MM.1S (cell line): ENCODE data around the gene TBC1D16.
A peak's percentile ranks its signal among the peaks of the same experiment; 100 is the strongest.

ENCODE experiments used
- DNase-seq: peaks from one replicate; pipeline ENCODE4 v3.0.0-alpha.2; 2015
- H2AFZ ChIP-seq: fragments of 300-600 bp; sonication (generic); 2 replicates; pipeline ENCODE4 v1.6.0; 2016; ENCODE audit warnings: antibody characterized with exemption, low read length
- H3F3A ChIP-seq: fragments of 300-600 bp; sonication (generic); 2 replicates; pipeline ENCODE4 v1.6.1; 2016; ENCODE audit warnings: mild to moderate bottlenecking, antibody characterized with exemption, low read length, moderate library complexity, mixed read lengths; ENCODE audit not compliant: insufficient read depth
- H3K27ac ChIP-seq: fragments of 300-600 bp; sonication (generic); 2 replicates; pipeline ENCODE4 v1.5.1; 2016; ENCODE audit warnings: mild to moderate bottlenecking, low read length
- H3K27me3 ChIP-seq: fragments of 300-600 bp; sonication (generic); replicated peaks from 2 replicates; pipeline ENCODE4 v1.6.0; 2016; ENCODE audit warnings: low read length; ENCODE audit not compliant: insufficient read depth
- H3K36me3 ChIP-seq: fragments of 300-600 bp; sonication (generic); replicated peaks from 2 replicates; pipeline ENCODE4 v1.6.1; 2016; ENCODE audit warnings: mild to moderate bottlenecking, low read length, mixed read lengths; ENCODE audit not compliant: insufficient read depth
- H3K4me1 ChIP-seq: fragments of 300-600 bp; sonication (generic); 2 replicates; pipeline ENCODE4 v1.6.1; 2016; ENCODE audit warnings: low read length, mixed read lengths
- H3K4me2 ChIP-seq: fragments of 300-600 bp; sonication (generic); 2 replicates; pipeline ENCODE4 v1.6.0; 2016; ENCODE audit warnings: low read depth, low read length
- H3K4me3 ChIP-seq: fragments of 300-600 bp; sonication (generic); 2 replicates; pipeline ENCODE4 v1.5.1; 2016; ENCODE audit warnings: low read length, mixed read lengths
- H3K79me2 ChIP-seq: fragments of 300-600 bp; sonication (generic); 2 replicates; pipeline ENCODE4 v1.6.1; 2016; ENCODE audit warnings: mixed run types, low read length, mixed read lengths
- H3K9ac ChIP-seq: fragments of 300-600 bp; sonication (generic); 2 replicates; pipeline ENCODE4 v1.6.1; 2016; ENCODE audit warnings: low read length, mixed read lengths
- H3K9me2 ChIP-seq: fragments of 300-600 bp; sonication (generic); replicated peaks from 2 replicates; pipeline ENCODE4 v1.6.1; 2016; ENCODE audit warnings: mild to moderate bottlenecking, low read length, mixed read lengths; ENCODE audit not compliant: insufficient read depth
- H3K9me3 ChIP-seq: fragments of 300-600 bp; sonication (generic); replicated peaks from 2 replicates; pipeline ENCODE4 v1.6.1; 2016; ENCODE audit warnings: mild to moderate bottlenecking, low read length, mixed read lengths; ENCODE audit not compliant: insufficient read depth
- H4K20me1 ChIP-seq: fragments of 300-600 bp; sonication (generic); 2 replicates; pipeline ENCODE4 v1.6.1; 2016; ENCODE audit warnings: mild to moderate bottlenecking, low read length, moderate library complexity, mixed read lengths; ENCODE audit not compliant: insufficient read depth
- EZH2 ChIP-seq: fragments of 300-600 bp; sonication (generic); optimal IDR thresholded peaks from 2 replicates; pipeline ENCODE3; 2017; ENCODE audit warnings: low read depth, mild to moderate bottlenecking, antibody characterized with exemption, low read length, mixed read lengths
- EZH2phosphoT487 ChIP-seq: fragments of 300-600 bp; sonication (generic); IDR thresholded peaks from 2 replicates; pipeline ENCODE4 v1.6.1; 2018; ENCODE audit warnings: antibody characterized with exemption, low read length
- TF ChIP-seq, protein P1 (sequence below): fragments of 300-600 bp; sonication (generic); IDR thresholded peaks from 2 replicates; pipeline ENCODE4 v1.5.1; 2016; ENCODE audit warnings: antibody characterized with exemption, low read length, mixed read lengths

The TBC1D16 gene

GRCh38 chr17:80018917-80019651 lies 16.6 kb downstream of the TBC1D16 start:
- Histone ChIP-seq H3K4me3 (no peak overlapping the region), H3K27me3 (peaks cover 74% of the 10 kb centered on the region), H3K9me3 (no peaks in the 10 kb centered on the region), H3K4me1 (no peaks in the 10 kb centered on the region), H3F3A (peaks cover 3% of the 10 kb centered on the region; the same call in 1 of the 2 replicates), H3K27ac (no peak overlapping the region), H3K9ac (no peak overlapping the region), H3K4me2 (no peak overlapping the region), H4K20me1 (no peaks in the 10 kb centered on the region), H3K79me2 (no peaks in the 10 kb centered on the region), H3K36me3 (no peaks in the 10 kb centered on the region), H3K9me2 (no peaks in the 10 kb centered on the region), H2AFZ (no peak overlapping the region)
- DNase-seq = no peak
- no peak for TF ChIP-seq EZH2phosphoT487
- no peak for TF ChIP-seq EZH2
- TF ChIP-seq, protein P1, sequence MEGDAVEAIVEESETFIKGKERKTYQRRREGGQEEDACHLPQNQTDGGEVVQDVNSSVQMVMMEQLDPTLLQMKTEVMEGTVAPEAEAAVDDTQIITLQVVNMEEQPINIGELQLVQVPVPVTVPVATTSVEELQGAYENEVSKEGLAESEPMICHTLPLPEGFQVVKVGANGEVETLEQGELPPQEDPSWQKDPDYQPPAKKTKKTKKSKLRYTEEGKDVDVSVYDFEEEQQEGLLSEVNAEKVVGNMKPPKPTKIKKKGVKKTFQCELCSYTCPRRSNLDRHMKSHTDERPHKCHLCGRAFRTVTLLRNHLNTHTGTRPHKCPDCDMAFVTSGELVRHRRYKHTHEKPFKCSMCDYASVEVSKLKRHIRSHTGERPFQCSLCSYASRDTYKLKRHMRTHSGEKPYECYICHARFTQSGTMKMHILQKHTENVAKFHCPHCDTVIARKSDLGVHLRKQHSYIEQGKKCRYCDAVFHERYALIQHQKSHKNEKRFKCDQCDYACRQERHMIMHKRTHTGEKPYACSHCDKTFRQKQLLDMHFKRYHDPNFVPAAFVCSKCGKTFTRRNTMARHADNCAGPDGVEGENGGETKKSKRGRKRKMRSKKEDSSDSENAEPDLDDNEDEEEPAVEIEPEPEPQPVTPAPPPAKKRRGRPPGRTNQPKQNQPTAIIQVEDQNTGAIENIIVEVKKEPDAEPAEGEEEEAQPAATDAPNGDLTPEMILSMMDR = no peak

GRCh38 chr17:80017226-80018010 lies 18.3 kb downstream of the TBC1D16 start:
- Histone ChIP-seq H3K9me3 (no peaks in the 10 kb centered on the region), H4K20me1 (no peaks in the 10 kb centered on the region), H3F3A (peaks cover 3% of the 10 kb centered on the region; the same call in 1 of the 2 replicates), H3K4me1 (no peaks in the 10 kb centered on the region), H3K9ac (no peak overlapping the region), H3K4me3 (no peak overlapping the region), H3K27ac (no peak overlapping the region), H3K4me2 (no peak overlapping the region), H2AFZ (no peak overlapping the region), H3K36me3 (no peaks in the 10 kb centered on the region), H3K27me3 (peaks cover 91% of the 10 kb centered on the region), H3K9me2 (no peaks in the 10 kb centered on the region), H3K79me2 (no peaks in the 10 kb centered on the region)
- TF ChIP-seq EZH2phosphoT487 = no peak
- TF ChIP-seq EZH2 = no peak
- TF ChIP-seq, protein P1 = no peak
- DNase-seq = no peak

DNA sequence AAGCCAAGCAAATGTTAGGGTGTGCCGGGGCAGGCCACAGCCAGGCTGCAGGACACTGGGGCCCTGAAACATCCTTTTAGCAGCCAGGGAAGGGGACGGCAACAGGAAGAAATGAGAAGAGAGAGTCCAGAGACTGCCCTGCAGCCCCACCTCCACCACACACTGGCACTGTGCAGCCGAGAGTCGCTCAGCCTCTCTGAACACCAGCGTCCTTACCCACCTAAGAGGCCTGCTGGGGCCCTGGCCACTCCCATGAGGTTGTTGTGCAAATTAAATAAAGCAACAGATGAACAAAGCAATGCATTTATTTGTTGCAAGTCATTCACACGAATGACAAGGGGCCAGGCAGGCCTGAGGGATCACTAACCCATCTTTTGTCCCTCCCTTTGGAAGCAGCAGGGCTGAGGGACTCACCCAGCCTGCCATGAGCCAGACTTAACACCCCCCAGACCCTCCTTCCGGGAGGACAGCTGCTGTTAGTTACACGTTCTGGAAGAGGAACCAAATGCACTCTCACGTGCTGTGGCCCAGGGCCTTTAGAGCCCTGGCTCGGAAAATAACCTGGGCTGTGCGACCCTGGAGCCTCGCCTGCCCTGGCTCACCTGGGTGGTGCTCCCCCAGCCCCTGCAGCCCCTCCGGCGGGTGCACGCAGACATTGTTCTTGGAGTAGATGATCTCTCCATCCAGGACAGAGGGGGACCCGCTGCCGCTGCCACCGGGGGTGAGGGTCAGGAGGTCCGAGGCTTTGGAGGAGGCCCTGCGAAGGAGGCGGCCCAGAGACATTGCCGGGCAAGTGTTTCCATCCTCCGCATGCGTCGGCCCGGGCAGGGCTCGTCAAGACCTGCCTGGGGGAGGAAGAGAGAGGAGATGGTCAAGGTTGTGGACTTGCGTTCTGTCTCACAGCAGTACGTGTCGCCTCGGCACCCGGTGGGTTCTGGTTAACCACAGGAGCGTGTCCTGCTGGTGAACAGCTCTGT lies 22.6 kb downstream of the TBC1D16 start:
- no peaks in the 10 kb centered on the region for H3K36me3 ChIP-seq

More for the DNA sequence above, 22.6 kb downstream of the TBC1D16 start:
- Histone ChIP-seq H3K4me3 (no peak overlapping the region), H3K9me2 (no peaks in the 10 kb centered on the region), H3K27me3 (peaks cover 93% of the 10 kb centered on the region), H4K20me1 (no peaks in the 10 kb centered on the region), H3K9me3 (no peaks in the 10 kb centered on the region), H3K9ac (no peak overlapping the region), H3K4me2 (no peak overlapping the region), H3F3A (no peaks in the 10 kb centered on the region), H3K79me2 (no peaks in the 10 kb centered on the region), H3K27ac (no peak overlapping the region), H2AFZ (no peak overlapping the region), H3K4me1 (no peaks in the 10 kb centered on the region)
- TF ChIP-seq EZH2 = peak; percentile 37
- no peak for TF ChIP-seq EZH2phosphoT487
- no peak for DNase-seq
